K562 (cell line): ENCODE data around the gene MLST8. TPM values are rescaled to one million over a fixed set of nuclear protein-coding genes. Genes with fewer than 3 reads are reported as not detected.
A peak's percentile ranks its signal among the peaks of the same experiment; 100 is the strongest.

Experiments used
- CEBPG ChIP-seq, 3 experiments: fragments of 200-800 bp in 1 of 3; sonication (Bioruptor generic) in 1 of 3; sonication (generic) in 1 of 3; formaldehyde crosslinking in 1 of 3; IDR thresholded peaks in 2 of 3; conservative IDR thresholded peaks in 1 of 3; 2 replicates each; pipeline versions ENCODE4 v1.6.1 to v1.8.0; 2016 to 2022; ENCODE audit warnings: missing compliant biosample characterization in 2 of 3, missing genetic modification characterization in 2 of 3, mild to moderate bottlenecking in 1 of 3, missing genetic modification reagents in 1 of 3
- ESRRA ChIP-seq: fragments of 450-650 bp; IDR thresholded peaks from 2 replicates; pipeline ENCODE4 v1.6.1; 2014; ENCODE audit warnings: low read depth, mild to moderate bottlenecking, moderate library complexity, borderline replicate concordance
- KLF1 ChIP-seq: fragments of 450-650 bp; IDR thresholded peaks from 2 replicates; pipeline ENCODE4 v1.6.1; 2016; ENCODE audit warnings: missing genetic modification characterization, missing compliant biosample characterization
- MYBL2 ChIP-seq, 2 experiments: fragments of 450-650 bp in 1 of 2; sonication (generic) in 1 of 2; formaldehyde crosslinking in 1 of 2; IDR thresholded peaks; 2 replicates each; pipeline versions ENCODE4 v1.6.1 to v1.8.1; 2017 to 2022; ENCODE audit warnings: borderline replicate concordance in 1 of 2, inconsistent platforms in 1 of 2, low read depth in 1 of 2, mild to moderate bottlenecking in 1 of 2, missing genetic modification reagents in 1 of 2, moderate library complexity in 1 of 2
- NR3C1 ChIP-seq: sonication (generic); formaldehyde crosslinking; IDR thresholded peaks from 2 replicates; pipeline ENCODE4 v1.8.1; 2022; ENCODE audit warnings: missing genetic modification reagents
- POLR2G ChIP-seq: fragments of 200-400 bp; formaldehyde crosslinking; IDR thresholded peaks from 2 replicates; pipeline ENCODE4 v1.6.1; 2017; ENCODE audit warnings: low read depth, mild to moderate bottlenecking, antibody characterized with exemption, low read length, moderate library complexity
- RCOR1 ChIP-seq, 2 experiments: IDR thresholded peaks; 2 replicates each; pipeline ENCODE4 v1.6.1; 2012; ENCODE audit warnings: low read depth in 2 of 2, low read length in 2 of 2, borderline replicate concordance in 1 of 2, improper control_type of control experiment in 1 of 2
- SMAD4 ChIP-seq: fragments of 250-450 bp; sonication (Bioruptor Pico); conservative IDR thresholded peaks from 2 replicates; pipeline ENCODE4 v1.8.0; 2021; ENCODE audit warnings: inconsistent platforms, mild to moderate bottlenecking, moderate library complexity
- ZNF431 ChIP-seq: sonication (generic); formaldehyde crosslinking; IDR thresholded peaks from 2 replicates; pipeline ENCODE4 v1.8.0; 2022; ENCODE audit warnings: mild to moderate bottlenecking, missing genetic modification reagents
- ZNF766 ChIP-seq: fragments of 200-800 bp; sonication (Bioruptor generic); conservative IDR thresholded peaks from 2 replicates; pipeline ENCODE4 v1.6.1; 2016; ENCODE audit warnings: missing genetic modification characterization, missing compliant biosample characterization
- polyA plus RNA-seq, 8 experiments: library from polyadenylated mRNA; depleted of rRNA in 4 of 8; stranded (reverse) in 5 of 8; unstranded in 3 of 8; fragments of >200 nt; fragmentation: Nextera tagmentation in 2 of 8; fragmentation: Illumina TruSeq in 1 of 8; extraction: Ambion mirVana in 2 of 8; extraction: Trizol in 1 of 8; gene quantifications; 2 replicates each; pipeline versions ENCODE4 v1.2.1 to v1.2.3, GENCODE V29; 2011 to 2014; ENCODE audit warnings: inconsistent platforms in 1 of 8, missing spikeins in 1 of 8
- total RNA-seq, 7 experiments: library from RNA; depleted of rRNA in 6 of 7; stranded (reverse); fragments of >200 nt in 6 of 7; fragmentation: Illumina TruSeq in 2 of 7; extraction: Trizol in 2 of 7; gene quantifications; 2 replicates each; pipeline versions ENCODE4 v1.2.1 to v1.2.3, GENCODE V29; 2011 to 2021; ENCODE audit warnings: low replicate concordance in 1 of 7
- TF ChIP-seq, protein P1 (sequence below): fragments of 250-450 bp; sonication (Bioruptor Pico); IDR thresholded peaks from 2 replicates; pipeline ENCODE4 v1.4.0; 2020; ENCODE audit warnings: mild to moderate bottlenecking, moderate library complexity
- TF ChIP-seq, protein P2 (sequence below): IDR thresholded peaks from 3 replicates; pipeline ENCODE4 v1.6.1; 2011; ENCODE audit warnings: borderline replicate concordance, mild to moderate bottlenecking; ENCODE audit not compliant: insufficient read length, insufficient read depth
- TF ChIP-seq, protein P3 (sequence below): sonication (generic); IDR thresholded peaks from 2 replicates; pipeline ENCODE4 v1.6.1; 2016

MLST8 gene
- total and polyA plus RNA-seq, 9 of the 15 experiments (the other 6 are each of a cell fraction or from before 2014, with no cell fraction given): 1.5 to 116 (median 43.3) TPM

DNA sequence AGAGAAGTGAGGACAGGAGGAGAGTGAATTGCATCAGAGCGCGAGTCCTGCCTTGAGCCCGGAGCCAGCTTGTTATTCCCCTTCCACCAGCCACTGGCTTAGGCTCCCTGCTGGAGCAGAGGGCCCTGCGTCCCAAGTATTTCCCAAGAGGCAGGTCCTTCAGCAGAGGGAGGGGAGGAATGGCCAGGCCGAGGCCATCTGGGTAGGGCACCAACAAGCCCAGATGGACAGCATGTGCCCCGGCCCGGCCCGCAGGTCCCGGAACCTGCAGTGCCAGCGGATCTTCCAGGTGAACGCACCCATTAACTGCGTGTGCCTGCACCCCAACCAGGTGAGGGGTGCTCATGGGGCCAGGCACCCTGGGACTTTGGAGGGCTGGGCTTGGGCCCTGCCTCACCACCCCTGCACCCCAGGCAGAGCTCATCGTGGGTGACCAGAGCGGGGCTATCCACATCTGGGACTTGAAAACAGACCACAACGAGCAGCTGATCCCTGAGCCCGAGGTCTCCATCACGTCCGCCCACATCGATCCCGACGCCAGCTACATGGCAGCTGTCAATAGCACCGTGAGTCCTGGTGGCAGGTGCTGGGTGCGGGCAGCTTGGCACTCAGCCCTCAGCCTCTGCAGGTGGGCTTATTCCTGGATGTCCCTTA lies 1.7 kb downstream of the MLST8 start (continued):
- TF ChIP-seq, protein P1, sequence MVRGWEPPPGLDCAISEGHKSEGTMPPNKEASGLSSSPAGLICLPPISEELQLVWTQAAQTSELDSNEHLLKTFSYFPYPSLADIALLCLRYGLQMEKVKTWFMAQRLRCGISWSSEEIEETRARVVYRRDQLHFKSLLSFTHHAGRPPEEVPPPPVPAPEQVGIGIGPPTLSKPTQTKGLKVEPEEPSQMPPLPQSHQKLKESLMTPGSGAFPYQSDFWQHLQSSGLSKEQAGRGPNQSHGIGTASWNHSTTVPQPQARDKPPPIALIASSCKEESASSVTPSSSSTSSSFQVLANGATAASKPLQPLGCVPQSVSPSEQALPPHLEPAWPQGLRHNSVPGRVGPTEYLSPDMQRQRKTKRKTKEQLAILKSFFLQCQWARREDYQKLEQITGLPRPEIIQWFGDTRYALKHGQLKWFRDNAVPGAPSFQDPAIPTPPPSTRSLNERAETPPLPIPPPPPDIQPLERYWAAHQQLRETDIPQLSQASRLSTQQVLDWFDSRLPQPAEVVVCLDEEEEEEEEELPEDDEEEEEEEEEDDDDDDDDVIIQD (CRISPR knock-in tag): no peak
- TF ChIP-seq, protein P2, sequence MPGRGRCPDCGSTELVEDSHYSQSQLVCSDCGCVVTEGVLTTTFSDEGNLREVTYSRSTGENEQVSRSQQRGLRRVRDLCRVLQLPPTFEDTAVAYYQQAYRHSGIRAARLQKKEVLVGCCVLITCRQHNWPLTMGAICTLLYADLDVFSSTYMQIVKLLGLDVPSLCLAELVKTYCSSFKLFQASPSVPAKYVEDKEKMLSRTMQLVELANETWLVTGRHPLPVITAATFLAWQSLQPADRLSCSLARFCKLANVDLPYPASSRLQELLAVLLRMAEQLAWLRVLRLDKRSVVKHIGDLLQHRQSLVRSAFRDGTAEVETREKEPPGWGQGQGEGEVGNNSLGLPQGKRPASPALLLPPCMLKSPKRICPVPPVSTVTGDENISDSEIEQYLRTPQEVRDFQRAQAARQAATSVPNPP: no peak
- no peak for TF ChIP-seq NR3C1 (CRISPR knock-in tag)
- TF ChIP-seq POLR2G: peak; percentile 62
- no peak for TF ChIP-seq MYBL2 (IDR thresholded peaks at IDR 0.05; ENCODE audit: low read depth)
- no peak for TF ChIP-seq MYBL2 (CRISPR knock-in tag; IDR thresholded peaks at IDR 0.05; ENCODE audit: borderline replicate concordance)
- no peak for TF ChIP-seq ZNF766
- TF ChIP-seq ZNF431 (CRISPR knock-in tag): no peak
- TF ChIP-seq SMAD4 (CRISPR knock-in tag): 0 out of 2 replicates have a peak, but pooled peaks have one; percentile 16
- TF ChIP-seq KLF1: no peak
- TF ChIP-seq RCOR1 (IDR thresholded peaks at IDR 0.05; ENCODE audit: borderline replicate concordance in 1 of 2, low read depth in 2 of 2, low read length in 2 of 2): no peak
- TF ChIP-seq CEBPG (CRISPR knock-in tag; IDR thresholded peaks at IDR 0.05): peak; percentile 61; the same call in 1 of the 2 replicates
- no peak for TF ChIP-seq CEBPG (tag; conservative IDR thresholded peaks at IDR 0.05 in 1 of 2, IDR thresholded peaks at IDR 0.05 in 1 of 2)
- TF ChIP-seq ESRRA: no peak
- TF ChIP-seq, protein P3, sequence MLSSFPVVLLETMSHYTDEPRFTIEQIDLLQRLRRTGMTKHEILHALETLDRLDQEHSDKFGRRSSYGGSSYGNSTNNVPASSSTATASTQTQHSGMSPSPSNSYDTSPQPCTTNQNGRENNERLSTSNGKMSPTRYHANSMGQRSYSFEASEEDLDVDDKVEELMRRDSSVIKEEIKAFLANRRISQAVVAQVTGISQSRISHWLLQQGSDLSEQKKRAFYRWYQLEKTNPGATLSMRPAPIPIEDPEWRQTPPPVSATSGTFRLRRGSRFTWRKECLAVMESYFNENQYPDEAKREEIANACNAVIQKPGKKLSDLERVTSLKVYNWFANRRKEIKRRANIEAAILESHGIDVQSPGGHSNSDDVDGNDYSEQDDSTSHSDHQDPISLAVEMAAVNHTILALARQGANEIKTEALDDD: no peak
- TF ChIP-seq, all 486 proteins: peak for 4
